Measurements from ENCODE around the gene DVL3.

Gene DVL3

GRCh38 chr3:184209146-184209923, 54.2 kb downstream of the DVL3 start:
- DNase-seq (ENCODE audit: insufficient read length, low spot score) (no peak), FAIRE-seq (no peak)

- DNase-seq (ENCODE audit: insufficient read length, low spot score) = no peak
- no peak for FAIRE-seq
Observed at GRCh38 chr3:184211297-184211696, 56.1 kb downstream of the DVL3 start.

- DNase-seq (ENCODE audit: insufficient read length, low spot score) (no peak), FAIRE-seq (no peak)
Observed at GRCh38 chr3:184211718-184212117, 56.5 kb downstream of the DVL3 start.

GRCh38 chr3:184218814-184219213, 63.6 kb downstream of the DVL3 start:
- FAIRE-seq = no peak
- DNase-seq (ENCODE audit: insufficient read length, low spot score) = no peak

- DNase-seq (ENCODE audit: insufficient read length, low spot score) (no peak), FAIRE-seq (no peak)
Observed at GRCh38 chr3:184222521-184222920, 67.3 kb downstream of the DVL3 start.

Data from GM19239 (cell line).